Measurements from ENCODE around the gene ZNF865. TPM values are rescaled to one million over a fixed set of nuclear protein-coding genes. Genes with fewer than 3 reads are reported as not detected.
A peak's percentile ranks its signal among the peaks of the same experiment; 100 is the strongest.
"Not testable (repeated sequence)": the region's sequence is repeated elsewhere in the genome, so short reads cannot be mapped to it uniquely, and the experiment has no call there.

Gene ZNF865
- polyA plus RNA-seq (2013), result 7.3 TPM

GRCh38 chr19:55605637-55606470 is at the start of gene ZNF865:
Gene ZNF865 (plus strand): TSS chr19:55605647. CDS start chr19:55613619, 7,972 bp downstream.
- CTCF ChIA-PET, result interaction anchor here (0.5 to 4.3 kb wide), 19 partner anchors 13 to 462 kb away, joined by 3 to 32 read pairs (median 5); partner anchors contain the start of genes ZNF579 and ZNF784
- under 1% methylated on average over 29 of the region's 44 CpGs for WGBS (ENCODE audit: insufficient coverage)
- H3K36me3 ChIP-seq (ENCODE audit: control insufficient read depth in 4 of 4, insufficient read depth in 4 of 4, low read length in 3 of 4), result peaks cover 0 to 23% (median 8%) of the 10 kb centered on the region in 4 experiments

GRCh38 chr19:55559684-55560083 is 45.8 kb upstream of the ZNF865 start:
- Histone ChIP-seq H3K4me3 (ENCODE audit: control insufficient read depth in 1 of 7, extremely low read depth in 1 of 7, insufficient read depth in 4 of 7, low read depth in 2 of 7, low read length in 6 of 7) (no peak overlapping the region), H3K27me3 (replicated peaks in 2 of 5; ENCODE audit: control insufficient read depth in 4 of 5, insufficient read depth in 5 of 5, low read length in 4 of 5) (peaks cover 0 to 2% (median 0%) of the 10 kb centered on the region in 5 experiments), H3K4me1 (ENCODE audit: control extremely low read depth in 1 of 4, control insufficient read depth in 4 of 4, insufficient read depth in 4 of 4, low read length in 3 of 4) (no peaks in the 10 kb centered on the region), H3K9me3 (ENCODE audit: control extremely low read depth in 1 of 5, control insufficient read depth in 4 of 5, insufficient read depth in 2 of 5, low read depth in 1 of 5, low read length in 4 of 5) (no peaks in the 10 kb centered on the region), H3K36me3 (ENCODE audit: control insufficient read depth in 4 of 4, insufficient read depth in 4 of 4, low read length in 3 of 4) (no peaks in the 10 kb centered on the region), H3K27ac (ENCODE audit: insufficient read depth in 1 of 2, low read depth in 1 of 2, low read length in 2 of 2, poor library complexity in 1 of 2, severe bottlenecking in 2 of 2) (no peak overlapping the region)
- DNase-seq, result no peak
- ChIA-PET POLR2A (no interaction called here), CTCF (no interaction called here)
- WGBS (ENCODE audit: insufficient coverage), result 84% methylated on average over 5 of the region's 9 CpGs

More at GRCh38 chr19:55605637-55606470, at the start of gene ZNF865:
- Histone ChIP-seq H3K27ac (ENCODE audit: insufficient read depth in 1 of 2, low read depth in 1 of 2, low read length in 2 of 2, poor library complexity in 1 of 2, severe bottlenecking in 2 of 2) (peak within 1 kb of the TSS; percentile 64 to 87), H3K4me3 (ENCODE audit: control insufficient read depth in 1 of 7, extremely low read depth in 1 of 7, insufficient read depth in 4 of 7, low read depth in 2 of 7, low read length in 6 of 7) (peak within 1 kb of the TSS; percentile 43 to 95 (median 81)), H3K27me3 (replicated peaks in 2 of 5; ENCODE audit: control insufficient read depth in 4 of 5, insufficient read depth in 5 of 5, low read length in 4 of 5) (no peaks in the 10 kb centered on the region), H3K4me1 (ENCODE audit: control extremely low read depth in 1 of 4, control insufficient read depth in 4 of 4, insufficient read depth in 4 of 4, low read length in 3 of 4) (peaks cover 0 to 36% (median 29%) of the 10 kb centered on the region in 4 experiments), H3K9me3 (ENCODE audit: control extremely low read depth in 1 of 5, control insufficient read depth in 4 of 5, insufficient read depth in 2 of 5, low read depth in 1 of 5, low read length in 4 of 5) (peaks cover 0 to 3% (median 0%) of the 10 kb centered on the region in 5 experiments)
- POLR2A ChIA-PET, result interaction anchor here (0.6 to 0.8 kb wide), 3 partner anchors 24 to 91 kb away, joined by 3 to 7 read pairs (median 3); no protein-coding TSS in a partner anchor
- peak; percentile 83 to 84 (median 83) for DNase-seq

GRCh38 chr19:55563261-55563690 is 42.2 kb upstream of the ZNF865 start:
- ChIA-PET POLR2A (no interaction called here), CTCF (no interaction called here)
- WGBS (ENCODE audit: insufficient coverage), result 86% methylated on average over 11 of the region's 12 CpGs
- DNase-seq, result no peak
- no peaks in the 10 kb centered on the region for H3K9me3 ChIP-seq (ENCODE audit: control extremely low read depth in 1 of 5, control insufficient read depth in 4 of 5, insufficient read depth in 2 of 5, low read depth in 1 of 5, low read length in 4 of 5)
- H3K4me1 ChIP-seq (ENCODE audit: control extremely low read depth in 1 of 4, control insufficient read depth in 4 of 4, insufficient read depth in 4 of 4, low read length in 3 of 4), result no peaks in the 10 kb centered on the region
- H3K36me3 ChIP-seq (ENCODE audit: control insufficient read depth in 4 of 4, insufficient read depth in 4 of 4, low read length in 3 of 4), result no peaks in the 10 kb centered on the region
- peaks cover 0 to 2% (median 0%) of the 10 kb centered on the region in 5 experiments for H3K27me3 ChIP-seq (replicated peaks in 2 of 5; ENCODE audit: control insufficient read depth in 4 of 5, insufficient read depth in 5 of 5, low read length in 4 of 5)
- H3K4me3 ChIP-seq (ENCODE audit: control insufficient read depth in 1 of 7, extremely low read depth in 1 of 7, insufficient read depth in 4 of 7, low read depth in 2 of 7, low read length in 6 of 7), result no peak overlapping the region
- H3K27ac ChIP-seq (ENCODE audit: insufficient read depth in 1 of 2, low read depth in 1 of 2, low read length in 2 of 2, poor library complexity in 1 of 2, severe bottlenecking in 2 of 2), result no peak overlapping the region

- WGBS (ENCODE audit: insufficient coverage), result 72% methylated on average over 7 of the region's 9 CpGs
These were observed 38.6 kb upstream of the ZNF865 start for GRCh38 chr19:55566823-55567222.

GRCh38 chr19:55567708-55568328 is 37.6 kb upstream of the ZNF865 start:
- Histone ChIP-seq H3K36me3 (ENCODE audit: control insufficient read depth in 4 of 4, insufficient read depth in 4 of 4, low read length in 3 of 4) (no peaks in the 10 kb centered on the region), H3K4me1 (ENCODE audit: control extremely low read depth in 1 of 4, control insufficient read depth in 4 of 4, insufficient read depth in 4 of 4, low read length in 3 of 4) (no peaks in the 10 kb centered on the region), H3K9me3 (ENCODE audit: control extremely low read depth in 1 of 5, control insufficient read depth in 4 of 5, insufficient read depth in 2 of 5, low read depth in 1 of 5, low read length in 4 of 5) (no peaks in the 10 kb centered on the region), H3K4me3 (ENCODE audit: control insufficient read depth in 1 of 7, extremely low read depth in 1 of 7, insufficient read depth in 4 of 7, low read depth in 2 of 7, low read length in 6 of 7) (no peak overlapping the region), H3K27ac (ENCODE audit: insufficient read depth in 1 of 2, low read depth in 1 of 2, low read length in 2 of 2, poor library complexity in 1 of 2, severe bottlenecking in 2 of 2) (no peak overlapping the region), H3K27me3 (replicated peaks in 2 of 5; ENCODE audit: control insufficient read depth in 4 of 5, insufficient read depth in 5 of 5, low read length in 4 of 5) (no peaks in the 10 kb centered on the region)
- POLR2A ChIA-PET, result no interaction called here
- no peak for DNase-seq
- CTCF ChIA-PET, result no interaction called here

More at GRCh38 chr19:55566823-55567222, 38.6 kb upstream of the ZNF865 start:
- DNase-seq, result no peak
- ChIA-PET POLR2A (no interaction called here), CTCF (interaction anchor here (1.0 kb wide), 1 partner anchor 8 kb away, joined by 3 read pairs; no protein-coding TSS in a partner anchor)
- Histone ChIP-seq H3K4me1 (ENCODE audit: control extremely low read depth in 1 of 4, control insufficient read depth in 4 of 4, insufficient read depth in 4 of 4, low read length in 3 of 4) (no peaks in the 10 kb centered on the region), H3K9me3 (ENCODE audit: control extremely low read depth in 1 of 5, control insufficient read depth in 4 of 5, insufficient read depth in 2 of 5, low read depth in 1 of 5, low read length in 4 of 5) (no peaks in the 10 kb centered on the region), H3K36me3 (ENCODE audit: control insufficient read depth in 4 of 4, insufficient read depth in 4 of 4, low read length in 3 of 4) (no peaks in the 10 kb centered on the region), H3K27me3 (replicated peaks in 2 of 5; ENCODE audit: control insufficient read depth in 4 of 5, insufficient read depth in 5 of 5, low read length in 4 of 5) (no peaks in the 10 kb centered on the region), H3K4me3 (ENCODE audit: control insufficient read depth in 1 of 7, extremely low read depth in 1 of 7, insufficient read depth in 4 of 7, low read depth in 2 of 7, low read length in 6 of 7) (no peak overlapping the region), H3K27ac (ENCODE audit: insufficient read depth in 1 of 2, low read depth in 1 of 2, low read length in 2 of 2, poor library complexity in 1 of 2, severe bottlenecking in 2 of 2) (no peak overlapping the region)

GRCh38 chr19:55569477-55569876 is 36.0 kb upstream of the ZNF865 start:
- CTCF ChIA-PET, result interaction anchor here (0.6 kb wide), 1 partner anchor 391 kb away, joined by 3 read pairs; no protein-coding TSS in a partner anchor
- POLR2A ChIA-PET; H3K27me3 ChIP-seq (replicated peaks in 2 of 5; ENCODE audit: control insufficient read depth in 4 of 5, insufficient read depth in 5 of 5, low read length in 4 of 5); H3K27ac ChIP-seq (ENCODE audit: insufficient read depth in 1 of 2, low read depth in 1 of 2, low read length in 2 of 2, poor library complexity in 1 of 2, severe bottlenecking in 2 of 2); H3K36me3 ChIP-seq (ENCODE audit: control insufficient read depth in 4 of 4, insufficient read depth in 4 of 4, low read length in 3 of 4); H3K4me3 ChIP-seq (ENCODE audit: control insufficient read depth in 1 of 7, extremely low read depth in 1 of 7, insufficient read depth in 4 of 7, low read depth in 2 of 7, low read length in 6 of 7); H3K4me1 ChIP-seq (ENCODE audit: control extremely low read depth in 1 of 4, control insufficient read depth in 4 of 4, insufficient read depth in 4 of 4, low read length in 3 of 4); H3K9me3 ChIP-seq (ENCODE audit: control extremely low read depth in 1 of 5, control insufficient read depth in 4 of 5, insufficient read depth in 2 of 5, low read depth in 1 of 5, low read length in 4 of 5); DNase-seq: not testable (repeated sequence)
- 100% methylated on average over 1 of the region's 5 CpGs for WGBS (ENCODE audit: insufficient coverage)

GRCh38 chr19:55573929-55574328 is 31.5 kb upstream of the ZNF865 start:
- H3K9me3 ChIP-seq (ENCODE audit: control extremely low read depth in 1 of 5, control insufficient read depth in 4 of 5, insufficient read depth in 2 of 5, low read depth in 1 of 5, low read length in 4 of 5); H3K4me1 ChIP-seq (ENCODE audit: control extremely low read depth in 1 of 4, control insufficient read depth in 4 of 4, insufficient read depth in 4 of 4, low read length in 3 of 4); H3K4me3 ChIP-seq (ENCODE audit: control insufficient read depth in 1 of 7, extremely low read depth in 1 of 7, insufficient read depth in 4 of 7, low read depth in 2 of 7, low read length in 6 of 7); POLR2A ChIA-PET; DNase-seq; H3K27me3 ChIP-seq (replicated peaks in 2 of 5; ENCODE audit: control insufficient read depth in 4 of 5, insufficient read depth in 5 of 5, low read length in 4 of 5); H3K27ac ChIP-seq (ENCODE audit: insufficient read depth in 1 of 2, low read depth in 1 of 2, low read length in 2 of 2, poor library complexity in 1 of 2, severe bottlenecking in 2 of 2): not testable (repeated sequence)
- WGBS (ENCODE audit: insufficient coverage), result no CpG with 5 or more reads among the region's 6 CpGs
- peaks cover 0 to 17% (median 9%) of the 10 kb centered on the region in 4 experiments for H3K36me3 ChIP-seq (ENCODE audit: control insufficient read depth in 4 of 4, insufficient read depth in 4 of 4, low read length in 3 of 4)
- CTCF ChIA-PET, result interaction anchor here (0.7 kb wide), 1 partner anchor 114 kb away, joined by 3 read pairs; no protein-coding TSS in a partner anchor
